ENCODE data around the gene BRWD1. TPM values are rescaled to one million over a fixed set of nuclear protein-coding genes. Genes with fewer than 3 reads are reported as not detected.

The BRWD1 gene
- polyA plus RNA-seq, 3 donors: 12.1 to 16.8 (median 12.7) TPM

DNA sequence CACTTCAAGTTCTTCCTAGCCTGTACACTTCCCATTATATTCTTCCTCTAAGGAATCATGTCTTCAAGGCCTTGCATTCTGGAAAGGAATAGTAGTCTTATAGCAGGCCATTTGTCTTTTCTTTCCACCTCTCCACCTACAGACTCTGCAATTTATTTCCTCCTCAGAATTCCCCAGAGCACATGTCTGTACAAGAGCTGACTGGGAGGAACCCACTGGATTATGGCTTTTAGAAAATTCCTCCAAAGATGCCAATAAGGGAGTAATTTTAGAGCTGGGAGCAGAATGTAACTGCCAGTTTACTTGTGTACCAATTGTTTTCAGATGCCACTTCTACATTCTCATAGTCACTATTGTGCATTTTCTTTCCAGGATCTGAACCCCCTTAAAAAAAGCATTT is 126.8 kb downstream of the BRWD1 start:
- Mint-ChIP-seq H3K9me3 (no peaks in the 10 kb centered on the region), H3K4me3 (no peak overlapping the region)

DNA sequence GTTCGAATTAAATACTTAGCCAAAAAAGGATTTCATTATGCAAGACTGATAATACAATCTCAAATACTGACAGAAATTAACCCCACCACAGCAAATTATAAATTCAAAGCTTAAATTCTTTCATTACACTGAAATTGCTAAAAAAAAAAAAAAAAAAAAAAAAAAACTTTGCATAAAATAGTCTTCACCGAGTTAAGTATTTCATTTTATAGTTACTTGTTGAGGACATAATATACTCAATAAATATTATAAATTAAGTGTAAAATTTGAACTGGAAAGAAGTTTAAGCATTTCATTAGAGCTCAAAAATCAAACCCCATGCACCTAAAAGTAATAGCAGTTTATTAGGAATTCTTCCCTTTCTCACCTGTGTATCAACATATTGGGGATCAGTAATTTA is 128.3 kb downstream of the BRWD1 start:
- no peak for DNase-seq
- peaks cover 31% of the 10 kb centered on the region for H3K4me1 Mint-ChIP-seq

More for the DNA sequence above, 126.8 kb downstream of the BRWD1 start:
- Histone ChIP-seq H3K27me3 (ENCODE audit: control insufficient read depth in 2 of 2, insufficient read depth in 2 of 2, low read length in 2 of 2) (no peaks in the 10 kb centered on the region), H3K36me3 (replicated peaks in 1 of 2; ENCODE audit: control insufficient read depth in 1 of 2, insufficient read depth in 2 of 2, low read length in 2 of 2) (peaks cover 0 to 3% of the 10 kb centered on the region in 2 donors), H3K79me2 (ENCODE audit: insufficient read depth, low read length) (peaks cover 14% of the 10 kb centered on the region), H2AFZ (ENCODE audit: insufficient read depth, low read depth, low read length, poor library complexity, severe bottlenecking) (no peak overlapping the region), H3K9ac (ENCODE audit: insufficient read depth, low read length, poor library complexity, severe bottlenecking) (no peak overlapping the region), H3K27ac (ENCODE audit: low read depth in 1 of 2, low read length in 2 of 2) (no peak overlapping the region), H3K4me2 (replicated peaks; ENCODE audit: extremely low read depth, low read length, poor library complexity, severe bottlenecking) (no peak overlapping the region), H3K4me3 (replicated peaks in 1 of 3; ENCODE audit: low read depth in 2 of 3, low read length in 3 of 3) (no peak overlapping the region), H3K9me3 (replicated peaks in 1 of 2; ENCODE audit: control insufficient read depth in 1 of 2, insufficient read depth in 1 of 2, low read length in 2 of 2) (no peaks in the 10 kb centered on the region), H3K4me1 (ENCODE audit: control insufficient read depth in 1 of 2, insufficient read depth in 2 of 2, low read length in 2 of 2) (peaks cover 10 to 22% of the 10 kb centered on the region in 2 donors), H4K20me1 (ENCODE audit: insufficient read depth, low read length) (no peaks in the 10 kb centered on the region)
- intact Hi-C loops (cut with micrococcal nuclease): no loop called here
- peaks cover 0 to 1% (median 0%) of the 10 kb centered on the region in 3 donors for H3K27me3 Mint-ChIP-seq (ENCODE audit: low read depth in 3 of 3)
- H3K27ac Mint-ChIP-seq: no peak overlapping the region
- no peak for DNase-seq
- H3K36me3 Mint-ChIP-seq: peaks cover 0 to under 1% of the 10 kb centered on the region in 2 donors
- H3K4me1 Mint-ChIP-seq: peaks cover 26% of the 10 kb centered on the region
- TF ChIP-seq, protein P1, sequence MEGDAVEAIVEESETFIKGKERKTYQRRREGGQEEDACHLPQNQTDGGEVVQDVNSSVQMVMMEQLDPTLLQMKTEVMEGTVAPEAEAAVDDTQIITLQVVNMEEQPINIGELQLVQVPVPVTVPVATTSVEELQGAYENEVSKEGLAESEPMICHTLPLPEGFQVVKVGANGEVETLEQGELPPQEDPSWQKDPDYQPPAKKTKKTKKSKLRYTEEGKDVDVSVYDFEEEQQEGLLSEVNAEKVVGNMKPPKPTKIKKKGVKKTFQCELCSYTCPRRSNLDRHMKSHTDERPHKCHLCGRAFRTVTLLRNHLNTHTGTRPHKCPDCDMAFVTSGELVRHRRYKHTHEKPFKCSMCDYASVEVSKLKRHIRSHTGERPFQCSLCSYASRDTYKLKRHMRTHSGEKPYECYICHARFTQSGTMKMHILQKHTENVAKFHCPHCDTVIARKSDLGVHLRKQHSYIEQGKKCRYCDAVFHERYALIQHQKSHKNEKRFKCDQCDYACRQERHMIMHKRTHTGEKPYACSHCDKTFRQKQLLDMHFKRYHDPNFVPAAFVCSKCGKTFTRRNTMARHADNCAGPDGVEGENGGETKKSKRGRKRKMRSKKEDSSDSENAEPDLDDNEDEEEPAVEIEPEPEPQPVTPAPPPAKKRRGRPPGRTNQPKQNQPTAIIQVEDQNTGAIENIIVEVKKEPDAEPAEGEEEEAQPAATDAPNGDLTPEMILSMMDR (IDR thresholded peaks at IDR 0.05): no peak

More for the DNA sequence above, 128.3 kb downstream of the BRWD1 start:
- H4K20me1 ChIP-seq (ENCODE audit: insufficient read depth, low read length): no peaks in the 10 kb centered on the region
- H3K9me3 ChIP-seq (replicated peaks in 1 of 2; ENCODE audit: control insufficient read depth in 1 of 2, insufficient read depth in 1 of 2, low read length in 2 of 2): no peaks in the 10 kb centered on the region
- peaks cover 0 to under 1% of the 10 kb centered on the region in 2 donors for H3K36me3 ChIP-seq (replicated peaks in 1 of 2; ENCODE audit: control insufficient read depth in 1 of 2, insufficient read depth in 2 of 2, low read length in 2 of 2)
- TF ChIP-seq, protein P1 (IDR thresholded peaks at IDR 0.05): no peak
- intact Hi-C loops (cut with micrococcal nuclease): no loop called here
- Mint-ChIP-seq H3K4me3 (no peak overlapping the region), H3K27me3 (ENCODE audit: low read depth in 3 of 3) (peaks cover 0 to 1% (median 0%) of the 10 kb centered on the region in 3 donors), H3K9me3 (no peaks in the 10 kb centered on the region), H3K36me3 (peaks cover 4% of the 10 kb centered on the region in 2 donors), H3K27ac (no peak overlapping the region)
- 100% methylated on average over 1 of the region's 2 CpGs for WGBS (ENCODE audit: insufficient coverage)
- no peak overlapping the region for H3K9ac ChIP-seq (ENCODE audit: insufficient read depth, low read length, poor library complexity, severe bottlenecking)
- peaks cover 27% of the 10 kb centered on the region for H3K79me2 ChIP-seq (ENCODE audit: insufficient read depth, low read length)
- no peak overlapping the region for H3K4me2 ChIP-seq (replicated peaks; ENCODE audit: extremely low read depth, low read length, poor library complexity, severe bottlenecking)
- no peak overlapping the region for H2AFZ ChIP-seq (ENCODE audit: insufficient read depth, low read depth, low read length, poor library complexity, severe bottlenecking)
- H3K27me3 ChIP-seq (ENCODE audit: control insufficient read depth in 2 of 2, insufficient read depth in 2 of 2, low read length in 2 of 2): no peaks in the 10 kb centered on the region
- H3K27ac ChIP-seq (ENCODE audit: low read depth in 1 of 2, low read length in 2 of 2): no peak overlapping the region
- peaks cover 10 to 22% of the 10 kb centered on the region in 2 donors for H3K4me1 ChIP-seq (ENCODE audit: control insufficient read depth in 1 of 2, insufficient read depth in 2 of 2, low read length in 2 of 2)
- no peak overlapping the region for H3K4me3 ChIP-seq (replicated peaks in 1 of 3; ENCODE audit: low read depth in 2 of 3, low read length in 3 of 3)

All from CD14-positive monocyte (primary cell).